ENCODE data around the gene IGF1R.

Gene IGF1R

DNA sequence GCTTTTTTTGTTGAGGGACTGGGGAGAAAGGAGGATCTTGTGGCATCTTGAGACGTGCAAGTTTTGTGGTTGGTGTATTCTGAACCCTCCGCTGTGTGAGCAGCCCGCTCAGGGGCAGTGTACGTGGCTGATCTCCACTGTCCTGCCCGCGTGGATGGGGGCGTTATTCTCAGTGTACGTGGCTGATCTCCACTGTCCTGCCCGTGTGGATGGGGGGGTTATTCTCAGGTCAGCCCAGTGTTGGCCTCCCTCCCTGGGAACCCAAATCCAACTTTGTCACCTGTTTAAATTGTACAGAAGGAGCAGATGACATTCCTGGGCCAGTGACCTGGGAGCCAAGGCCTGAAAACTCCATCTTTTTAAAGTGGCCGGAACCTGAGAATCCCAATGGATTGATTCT, 275.2 kb downstream of the IGF1R start:
- H3F3A ChIP-seq (ENCODE audit: insufficient read depth) = no peaks in the 10 kb centered on the region
- H3K9me2 ChIP-seq (replicated peaks; ENCODE audit: insufficient read depth, low read length) = no peaks in the 10 kb centered on the region
- H3K4me2 ChIP-seq (ENCODE audit: low read depth, low read length, poor library complexity, severe bottlenecking) = no peak overlapping the region
- H3K9me3 ChIP-seq (ENCODE audit: insufficient read depth, low read length) = no peaks in the 10 kb centered on the region
- no peak overlapping the region for H3K27ac ChIP-seq (ENCODE audit: low read depth, low read length)
- no peaks in the 10 kb centered on the region for H3K36me3 ChIP-seq (ENCODE audit: low read length)
- no peak overlapping the region for H3K4me3 ChIP-seq (ENCODE audit: insufficient read depth, low read length, poor library complexity, severe bottlenecking)
- H3K27me3 ChIP-seq (ENCODE audit: low read length) = no peaks in the 10 kb centered on the region
- no peak overlapping the region for H2AFZ ChIP-seq (ENCODE audit: low read depth, low read length, severe bottlenecking)
- no peaks in the 10 kb centered on the region for H4K20me1 ChIP-seq (ENCODE audit: low read depth, low read length)
- H3K79me2 ChIP-seq (ENCODE audit: insufficient read depth, low read length) = no peaks in the 10 kb centered on the region
- TF ChIP-seq EZH2phosphoT487 (conservative IDR thresholded peaks at IDR 0.05; ENCODE audit: low read length) = no peak
- TF ChIP-seq, protein P1, sequence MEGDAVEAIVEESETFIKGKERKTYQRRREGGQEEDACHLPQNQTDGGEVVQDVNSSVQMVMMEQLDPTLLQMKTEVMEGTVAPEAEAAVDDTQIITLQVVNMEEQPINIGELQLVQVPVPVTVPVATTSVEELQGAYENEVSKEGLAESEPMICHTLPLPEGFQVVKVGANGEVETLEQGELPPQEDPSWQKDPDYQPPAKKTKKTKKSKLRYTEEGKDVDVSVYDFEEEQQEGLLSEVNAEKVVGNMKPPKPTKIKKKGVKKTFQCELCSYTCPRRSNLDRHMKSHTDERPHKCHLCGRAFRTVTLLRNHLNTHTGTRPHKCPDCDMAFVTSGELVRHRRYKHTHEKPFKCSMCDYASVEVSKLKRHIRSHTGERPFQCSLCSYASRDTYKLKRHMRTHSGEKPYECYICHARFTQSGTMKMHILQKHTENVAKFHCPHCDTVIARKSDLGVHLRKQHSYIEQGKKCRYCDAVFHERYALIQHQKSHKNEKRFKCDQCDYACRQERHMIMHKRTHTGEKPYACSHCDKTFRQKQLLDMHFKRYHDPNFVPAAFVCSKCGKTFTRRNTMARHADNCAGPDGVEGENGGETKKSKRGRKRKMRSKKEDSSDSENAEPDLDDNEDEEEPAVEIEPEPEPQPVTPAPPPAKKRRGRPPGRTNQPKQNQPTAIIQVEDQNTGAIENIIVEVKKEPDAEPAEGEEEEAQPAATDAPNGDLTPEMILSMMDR (IDR thresholded peaks at IDR 0.05; ENCODE audit: insufficient read depth, low read length, poor library complexity, severe bottlenecking) = no peak
- no peak overlapping the region for H3K9ac ChIP-seq (ENCODE audit: low read length)

DNA sequence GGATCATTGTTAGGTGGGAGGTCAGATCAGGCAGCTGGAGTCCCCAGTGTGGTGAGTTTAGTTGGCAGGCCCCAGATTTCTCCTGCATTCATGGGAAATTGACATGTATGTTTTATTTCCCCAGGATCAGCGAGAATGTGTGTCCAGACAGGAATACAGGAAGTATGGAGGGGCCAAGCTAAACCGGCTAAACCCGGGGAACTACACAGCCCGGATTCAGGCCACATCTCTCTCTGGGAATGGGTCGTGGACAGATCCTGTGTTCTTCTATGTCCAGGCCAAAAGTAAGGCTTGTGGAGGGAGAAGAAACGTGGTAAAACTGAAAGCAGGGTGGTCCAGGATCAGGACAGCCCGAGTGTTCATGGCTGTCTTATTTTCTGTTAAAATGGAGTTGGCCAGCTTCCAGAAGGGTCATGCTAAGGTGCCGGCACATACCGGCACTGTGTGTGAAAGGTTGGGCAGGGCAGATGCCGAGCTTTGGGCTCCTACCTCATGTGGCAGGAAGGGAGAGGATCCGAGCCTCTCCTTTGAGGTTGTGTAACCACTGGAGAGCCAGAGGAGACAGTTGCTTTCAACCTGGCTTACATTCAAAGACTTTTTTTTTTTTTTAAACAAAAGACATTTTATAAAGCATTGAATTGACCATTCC, 276.2 kb downstream of the IGF1R start:
- no peaks in the 10 kb centered on the region for H3K9me2 ChIP-seq (replicated peaks; ENCODE audit: insufficient read depth, low read length)
- H3K4me3 ChIP-seq (ENCODE audit: insufficient read depth, low read length, poor library complexity, severe bottlenecking) = no peak overlapping the region
- no peaks in the 10 kb centered on the region for H3K79me2 ChIP-seq (ENCODE audit: insufficient read depth, low read length)
- H3K4me2 ChIP-seq (ENCODE audit: low read depth, low read length, poor library complexity, severe bottlenecking) = no peak overlapping the region
- H3K27me3 ChIP-seq (ENCODE audit: low read length) = no peaks in the 10 kb centered on the region
- H4K20me1 ChIP-seq (ENCODE audit: low read depth, low read length) = no peaks in the 10 kb centered on the region
- no peaks in the 10 kb centered on the region for H3F3A ChIP-seq (ENCODE audit: insufficient read depth)
- H3K36me3 ChIP-seq (ENCODE audit: low read length) = no peaks in the 10 kb centered on the region
- TF ChIP-seq, protein P1 (IDR thresholded peaks at IDR 0.05; ENCODE audit: insufficient read depth, low read length, poor library complexity, severe bottlenecking) = no peak
- TF ChIP-seq EZH2phosphoT487 (conservative IDR thresholded peaks at IDR 0.05; ENCODE audit: low read length) = no peak
- no peaks in the 10 kb centered on the region for H3K9me3 ChIP-seq (ENCODE audit: insufficient read depth, low read length)
- no peak overlapping the region for H3K9ac ChIP-seq (ENCODE audit: low read length)
- no peak overlapping the region for H3K27ac ChIP-seq (ENCODE audit: low read depth, low read length)
- no peak overlapping the region for H2AFZ ChIP-seq (ENCODE audit: low read depth, low read length, severe bottlenecking)

GRCh38 chr15:98926236-98926635, 277.9 kb downstream of the IGF1R start:
- Histone ChIP-seq H3K79me2 (ENCODE audit: insufficient read depth, low read length) (no peaks in the 10 kb centered on the region), H3F3A (ENCODE audit: insufficient read depth) (no peaks in the 10 kb centered on the region), H3K9me2 (replicated peaks; ENCODE audit: insufficient read depth, low read length) (no peaks in the 10 kb centered on the region), H3K4me2 (ENCODE audit: low read depth, low read length, poor library complexity, severe bottlenecking) (no peak overlapping the region), H3K4me3 (ENCODE audit: insufficient read depth, low read length, poor library complexity, severe bottlenecking) (no peak overlapping the region), H4K20me1 (ENCODE audit: low read depth, low read length) (no peaks in the 10 kb centered on the region), H3K9ac (ENCODE audit: low read length) (no peak overlapping the region), H3K36me3 (ENCODE audit: low read length) (no peaks in the 10 kb centered on the region), H3K27ac (ENCODE audit: low read depth, low read length) (no peak overlapping the region), H3K27me3 (ENCODE audit: low read length) (no peaks in the 10 kb centered on the region), H2AFZ (ENCODE audit: low read depth, low read length, severe bottlenecking) (no peak overlapping the region), H3K9me3 (ENCODE audit: insufficient read depth, low read length) (no peaks in the 10 kb centered on the region)
- TF ChIP-seq, protein P1 (IDR thresholded peaks at IDR 0.05; ENCODE audit: insufficient read depth, low read length, poor library complexity, severe bottlenecking) = no peak
- TF ChIP-seq EZH2phosphoT487 (conservative IDR thresholded peaks at IDR 0.05; ENCODE audit: low read length) = no peak
